ENCODE measurements around the gene COL25A1.
"Not testable (repeated sequence)": the region's sequence is repeated elsewhere in the genome, so short reads cannot be mapped to it uniquely, and the experiment has no call there.

COL25A1 gene

DNA sequence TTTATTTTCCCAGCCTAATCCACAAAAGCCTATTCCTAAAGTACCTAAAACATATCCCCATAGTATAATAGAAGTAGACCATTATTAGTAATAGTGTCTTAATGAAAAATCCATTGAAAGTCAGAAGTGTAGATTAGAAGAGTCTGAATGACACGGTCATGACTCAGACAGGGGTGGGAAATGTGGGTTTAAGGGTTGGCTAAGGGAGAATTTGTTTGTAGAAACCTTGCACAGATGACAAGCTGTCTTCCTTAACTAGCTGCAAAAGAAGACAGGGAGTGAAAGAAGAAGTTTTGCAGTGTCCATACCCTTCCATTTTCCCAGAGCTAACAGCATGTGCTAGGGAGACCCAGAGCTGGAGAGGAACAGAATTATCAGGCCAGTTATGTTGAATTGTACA is 296.9 kb downstream of the COL25A1 start:
- H3K9me3 ChIP-seq (ENCODE audit: insufficient read depth, low read length), result no peaks in the 10 kb centered on the region
- H3K4me1 ChIP-seq (ENCODE audit: insufficient read depth, insufficient read length), result no peaks in the 10 kb centered on the region
- TF ChIP-seq ZNF274 (IDR thresholded peaks at IDR 0.05; ENCODE audit: low read depth, low read length), result no peak
- TF ChIP-seq SUZ12 (IDR thresholded peaks at IDR 0.05; ENCODE audit: extremely low read depth, insufficient read depth, insufficient read length), result no peak
- TF ChIP-seq YY1 (IDR thresholded peaks at IDR 0.05; ENCODE audit: insufficient read depth, insufficient read length), result no peak
- H3K4me3 ChIP-seq (ENCODE audit: insufficient read length, low read depth), result no peak overlapping the region
- no peak for DNase-seq (ENCODE audit: low read depth, low spot score)
- no peaks in the 10 kb centered on the region for H3K27me3 ChIP-seq (ENCODE audit: insufficient read depth, insufficient read length)
- no peaks in the 10 kb centered on the region for H3K36me3 ChIP-seq (ENCODE audit: insufficient read depth, insufficient read length, low read length)
- no peak overlapping the region for H3K9ac ChIP-seq (ENCODE audit: insufficient read length, low read depth)

- TF ChIP-seq SUZ12 (IDR thresholded peaks at IDR 0.05; ENCODE audit: extremely low read depth, insufficient read depth, insufficient read length) (no peak), ZNF274 (IDR thresholded peaks at IDR 0.05; ENCODE audit: low read depth, low read length) (no peak), YY1 (IDR thresholded peaks at IDR 0.05; ENCODE audit: insufficient read depth, insufficient read length) (no peak)
- no peak overlapping the region for H3K9ac ChIP-seq (ENCODE audit: insufficient read length, low read depth)
- no peak overlapping the region for H3K4me3 ChIP-seq (ENCODE audit: insufficient read length, low read depth)
- H3K4me1 ChIP-seq (ENCODE audit: insufficient read depth, insufficient read length), result no peaks in the 10 kb centered on the region
- H3K9me3 ChIP-seq (ENCODE audit: insufficient read depth, low read length), result no peaks in the 10 kb centered on the region
- H3K36me3 ChIP-seq (ENCODE audit: insufficient read depth, insufficient read length, low read length), result no peaks in the 10 kb centered on the region
- DNase-seq (ENCODE audit: low read depth, low spot score), result no peak
- H3K27me3 ChIP-seq (ENCODE audit: insufficient read depth, insufficient read length), result no peaks in the 10 kb centered on the region
These were observed 298.0 kb downstream of the COL25A1 start for GRCh38 chr4:109004418-109004817.

GRCh38 chr4:109003964-109004363 is 298.5 kb downstream of the COL25A1 start:
- H3K36me3 ChIP-seq (ENCODE audit: insufficient read depth, insufficient read length, low read length), result no peaks in the 10 kb centered on the region
- no peak overlapping the region for H3K9ac ChIP-seq (ENCODE audit: insufficient read length, low read depth)
- TF ChIP-seq ZNF274 (IDR thresholded peaks at IDR 0.05; ENCODE audit: low read depth, low read length) (no peak), YY1 (IDR thresholded peaks at IDR 0.05; ENCODE audit: insufficient read depth, insufficient read length) (no peak), SUZ12 (IDR thresholded peaks at IDR 0.05; ENCODE audit: extremely low read depth, insufficient read depth, insufficient read length) (no peak)
- no peaks in the 10 kb centered on the region for H3K27me3 ChIP-seq (ENCODE audit: insufficient read depth, insufficient read length)
- DNase-seq (ENCODE audit: low read depth, low spot score), result no peak
- H3K4me1 ChIP-seq (ENCODE audit: insufficient read depth, insufficient read length), result no peaks in the 10 kb centered on the region
- no peaks in the 10 kb centered on the region for H3K9me3 ChIP-seq (ENCODE audit: insufficient read depth, low read length)
- H3K4me3 ChIP-seq (ENCODE audit: insufficient read length, low read depth), result no peak overlapping the region

DNA sequence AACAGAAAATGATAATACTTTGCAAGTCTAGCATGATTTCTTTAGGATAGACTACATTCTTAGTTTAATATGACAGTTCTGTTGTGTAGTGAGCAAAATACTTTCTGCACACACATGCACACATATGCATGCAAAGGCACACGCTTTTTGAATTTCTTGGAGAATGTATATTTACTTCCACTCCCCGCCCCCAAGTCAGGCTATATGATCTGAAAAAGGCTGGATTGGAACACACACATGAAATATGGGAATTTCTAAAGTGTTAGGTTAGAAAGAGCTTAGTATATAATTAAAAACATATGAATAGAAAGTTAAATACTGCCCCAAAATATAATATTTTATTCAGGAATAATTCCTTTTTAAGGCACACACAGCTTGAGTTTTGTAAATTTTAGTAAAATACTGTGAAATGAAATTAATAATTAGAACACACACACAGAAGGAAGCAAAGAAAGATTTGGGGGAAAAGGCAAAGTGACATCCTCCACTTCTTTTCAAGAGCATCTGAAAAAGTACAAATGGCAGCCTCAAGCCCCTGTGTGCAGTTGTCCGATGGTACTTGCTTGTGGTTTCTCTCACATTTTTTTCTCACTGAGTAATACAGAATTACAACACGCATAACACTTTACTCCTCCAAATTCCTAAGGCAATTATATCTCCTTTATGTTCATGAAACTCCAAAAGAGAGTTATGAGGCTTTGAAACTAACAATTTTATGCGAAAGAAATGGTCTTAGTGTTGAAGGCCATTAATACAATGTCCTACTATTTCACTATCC is 310.7 kb downstream of the COL25A1 start:
- Histone ChIP-seq H3K4me1 (ENCODE audit: insufficient read depth, insufficient read length) (no peaks in the 10 kb centered on the region), H3K27me3 (ENCODE audit: insufficient read depth, insufficient read length) (no peaks in the 10 kb centered on the region), H3K9ac (ENCODE audit: insufficient read length, low read depth) (no peak overlapping the region), H3K4me3 (ENCODE audit: insufficient read length, low read depth) (no peak overlapping the region), H3K9me3 (ENCODE audit: insufficient read depth, low read length) (no peaks in the 10 kb centered on the region), H3K36me3 (ENCODE audit: insufficient read depth, insufficient read length, low read length) (no peaks in the 10 kb centered on the region)
- DNase-seq (ENCODE audit: low read depth, low spot score), result no peak
- TF ChIP-seq SUZ12 (IDR thresholded peaks at IDR 0.05; ENCODE audit: extremely low read depth, insufficient read depth, insufficient read length) (no peak), YY1 (IDR thresholded peaks at IDR 0.05; ENCODE audit: insufficient read depth, insufficient read length) (no peak), ZNF274 (IDR thresholded peaks at IDR 0.05; ENCODE audit: low read depth, low read length) (no peak)

- no peak for DNase-seq (ENCODE audit: low read depth, low spot score)
- TF ChIP-seq SUZ12 (IDR thresholded peaks at IDR 0.05; ENCODE audit: extremely low read depth, insufficient read depth, insufficient read length) (no peak), ZNF274 (IDR thresholded peaks at IDR 0.05; ENCODE audit: low read depth, low read length) (no peak), YY1 (IDR thresholded peaks at IDR 0.05; ENCODE audit: insufficient read depth, insufficient read length) (no peak)
These were observed 313.8 kb downstream of the COL25A1 start for GRCh38 chr4:108988464-108989195.

GRCh38 chr4:108984495-108984894 is 318.0 kb downstream of the COL25A1 start:
- DNase-seq (ENCODE audit: low read depth, low spot score); H3K27me3 ChIP-seq (ENCODE audit: insufficient read depth, insufficient read length); H3K36me3 ChIP-seq (ENCODE audit: insufficient read depth, insufficient read length, low read length); H3K4me1 ChIP-seq (ENCODE audit: insufficient read depth, insufficient read length); H3K9ac ChIP-seq (ENCODE audit: insufficient read length, low read depth); H3K9me3 ChIP-seq (ENCODE audit: insufficient read depth, low read length); H3K4me3 ChIP-seq (ENCODE audit: insufficient read length, low read depth): not testable (repeated sequence)

More at GRCh38 chr4:108988464-108989195, 313.8 kb downstream of the COL25A1 start:
- H3K36me3 ChIP-seq (ENCODE audit: insufficient read depth, insufficient read length, low read length), result no peaks in the 10 kb centered on the region
- H3K4me1 ChIP-seq (ENCODE audit: insufficient read depth, insufficient read length), result no peaks in the 10 kb centered on the region
- no peaks in the 10 kb centered on the region for H3K9me3 ChIP-seq (ENCODE audit: insufficient read depth, low read length)
- H3K27me3 ChIP-seq (ENCODE audit: insufficient read depth, insufficient read length), result no peaks in the 10 kb centered on the region
- no peak overlapping the region for H3K4me3 ChIP-seq (ENCODE audit: insufficient read length, low read depth)
- H3K9ac ChIP-seq (ENCODE audit: insufficient read length, low read depth), result no peak overlapping the region

DNA sequence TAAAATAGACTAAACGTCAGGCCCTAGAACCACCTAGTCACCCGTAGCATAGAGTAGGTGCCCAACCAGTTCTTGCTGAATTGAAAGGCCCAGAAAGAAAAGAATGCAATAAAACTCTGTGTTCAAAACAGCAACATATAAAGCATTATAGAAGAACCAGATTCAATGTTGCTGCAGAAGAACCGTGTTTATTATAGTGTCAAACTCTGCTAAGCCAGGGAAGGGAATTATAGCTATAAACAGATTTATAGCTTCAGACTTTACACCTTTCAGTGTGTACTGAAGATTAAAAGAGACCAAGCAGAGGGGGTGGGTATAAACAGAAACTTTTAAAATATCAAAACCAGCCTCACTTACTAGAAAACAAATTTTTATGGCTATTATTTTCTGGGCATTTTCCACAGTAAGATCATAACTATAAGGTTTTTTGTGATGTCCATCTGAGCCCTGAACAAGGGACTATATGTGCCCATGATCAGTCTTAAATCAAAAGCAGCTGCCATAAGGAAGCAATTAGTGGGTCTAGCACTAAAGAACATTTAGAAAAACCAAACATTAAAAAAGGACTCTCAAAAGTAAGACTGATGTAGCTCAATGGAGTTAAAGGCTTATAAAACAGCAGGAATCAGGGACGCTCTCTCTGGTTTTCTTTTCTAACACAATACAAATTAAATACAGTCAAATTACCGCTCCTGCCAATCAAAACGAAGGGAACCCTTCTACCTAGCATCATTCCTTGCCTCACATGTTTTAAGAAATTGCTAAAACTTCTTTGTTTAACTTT is 319.9 kb downstream of the COL25A1 start:
- no peaks in the 10 kb centered on the region for H3K36me3 ChIP-seq (ENCODE audit: insufficient read depth, insufficient read length, low read length)
- H3K9ac ChIP-seq (ENCODE audit: insufficient read length, low read depth), result no peak overlapping the region
- no peaks in the 10 kb centered on the region for H3K9me3 ChIP-seq (ENCODE audit: insufficient read depth, low read length)
- no peak overlapping the region for H3K4me3 ChIP-seq (ENCODE audit: insufficient read length, low read depth)
- TF ChIP-seq ZNF274 (IDR thresholded peaks at IDR 0.05; ENCODE audit: low read depth, low read length), result no peak
- no peak for TF ChIP-seq YY1 (IDR thresholded peaks at IDR 0.05; ENCODE audit: insufficient read depth, insufficient read length)
- TF ChIP-seq SUZ12 (IDR thresholded peaks at IDR 0.05; ENCODE audit: extremely low read depth, insufficient read depth, insufficient read length), result no peak
- no peak for DNase-seq (ENCODE audit: low read depth, low spot score)
- H3K4me1 ChIP-seq (ENCODE audit: insufficient read depth, insufficient read length), result no peaks in the 10 kb centered on the region
- H3K27me3 ChIP-seq (ENCODE audit: insufficient read depth, insufficient read length), result no peaks in the 10 kb centered on the region

Data from NT2/D1 (cell line).